NCI-H2171 treated with DMSO at 0.1 percent for 48 hours (cell line): ENCODE measurements around the gene ARHGAP31.
"Not testable (repeated sequence)": the region's sequence is repeated elsewhere in the genome, so short reads cannot be mapped to it uniquely, and the experiment has no call there.

ENCODE experiments used
- DNase-seq: peaks from one replicate; lab custom pipeline; 2025; lab: John Stamatoyannopoulos, UW

ARHGAP31 gene

GRCh38 chr3:119294696-119295671, 801 bp downstream of the ARHGAP31 start:
- peak; percentile 28 for DNase-seq

GRCh38 chr3:119295816-119296726, 1.9 kb downstream of the ARHGAP31 start:
- no peak for DNase-seq

GRCh38 chr3:119296727-119297122, 2.5 kb downstream of the ARHGAP31 start:
- DNase-seq: no peak

DNA sequence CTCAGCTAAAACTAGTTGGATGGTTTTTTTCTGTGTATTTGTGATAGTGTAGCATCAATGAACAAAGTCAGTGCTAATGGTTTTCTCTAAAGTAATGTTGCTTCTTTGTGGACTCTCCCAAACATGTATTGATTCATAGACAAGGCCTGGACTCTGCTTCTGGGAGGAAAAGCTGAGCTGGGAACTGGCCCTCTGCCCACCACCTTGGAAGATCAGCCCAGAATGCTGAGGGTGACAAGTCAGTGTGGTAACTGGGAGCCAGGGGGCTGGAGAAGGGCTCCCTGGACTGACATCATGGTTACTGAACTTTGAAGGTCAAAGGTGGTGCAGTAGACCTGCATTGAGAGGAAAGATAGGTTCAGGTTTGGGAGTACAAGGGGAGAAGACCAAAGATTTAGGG, 3.0 kb downstream of the ARHGAP31 start:
- DNase-seq: no peak

DNA sequence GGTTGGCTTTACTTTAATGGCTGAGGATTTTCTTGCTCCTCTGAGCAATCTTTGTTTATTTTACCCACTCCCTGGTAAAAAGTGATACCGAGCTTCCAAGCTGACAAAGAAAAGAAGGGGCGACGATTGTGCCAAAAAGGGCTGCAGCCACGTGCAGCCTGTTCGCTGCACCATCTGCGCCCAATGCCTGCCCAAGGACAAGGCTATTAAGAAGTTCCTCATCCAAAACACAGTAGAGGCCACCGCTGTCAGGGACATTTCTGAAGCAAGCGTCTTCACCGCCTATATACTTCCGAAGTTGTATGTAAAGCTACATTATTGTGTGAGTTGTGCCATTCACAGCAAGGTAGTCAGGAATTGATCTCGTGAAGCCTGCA, 4.4 kb downstream of the ARHGAP31 start:
- no peak for DNase-seq

DNA sequence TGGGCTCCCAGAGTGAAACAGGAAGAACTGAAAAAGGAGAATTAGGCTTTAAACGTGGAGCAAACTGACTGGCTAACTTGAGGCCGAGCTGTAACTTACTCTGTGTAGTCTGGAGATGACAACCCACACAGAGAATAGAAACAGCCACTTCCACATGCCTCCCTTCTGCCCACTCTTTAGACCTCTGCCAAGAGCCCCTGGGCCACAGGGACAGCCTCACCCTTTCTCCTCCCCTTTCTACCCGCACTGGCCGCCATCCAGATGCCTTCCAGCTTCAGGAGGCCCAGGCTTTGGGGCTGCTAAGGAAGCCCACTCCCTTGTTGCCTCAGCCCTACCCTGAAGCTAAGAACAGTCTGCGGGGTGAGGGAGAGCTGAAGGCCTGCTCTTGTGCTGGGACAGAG, 6.8 kb downstream of the ARHGAP31 start:
- no peak for DNase-seq

DNA sequence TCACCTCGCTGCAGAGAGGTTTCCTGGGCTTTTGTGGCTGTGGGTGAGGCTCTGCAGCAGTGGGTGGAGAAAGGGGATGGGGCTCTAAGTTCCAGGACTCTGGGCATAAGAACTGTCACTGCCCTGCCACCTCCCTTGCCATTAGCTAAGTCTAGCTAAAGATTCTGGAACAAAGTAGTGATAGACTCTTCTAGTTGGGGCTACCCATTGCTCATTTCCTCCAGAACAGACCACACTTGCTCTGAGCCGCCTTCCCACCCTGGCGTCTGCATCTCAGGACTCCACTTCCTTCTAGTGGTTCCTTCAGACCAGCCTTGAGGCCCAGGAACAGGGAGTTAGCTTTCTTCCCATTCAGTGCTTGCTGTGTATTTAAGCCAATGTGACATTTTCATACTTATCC, 7.5 kb downstream of the ARHGAP31 start:
- no peak for DNase-seq

- DNase-seq: no peak
Observed at GRCh38 chr3:119302697-119303551, 8.7 kb downstream of the ARHGAP31 start.

DNA sequence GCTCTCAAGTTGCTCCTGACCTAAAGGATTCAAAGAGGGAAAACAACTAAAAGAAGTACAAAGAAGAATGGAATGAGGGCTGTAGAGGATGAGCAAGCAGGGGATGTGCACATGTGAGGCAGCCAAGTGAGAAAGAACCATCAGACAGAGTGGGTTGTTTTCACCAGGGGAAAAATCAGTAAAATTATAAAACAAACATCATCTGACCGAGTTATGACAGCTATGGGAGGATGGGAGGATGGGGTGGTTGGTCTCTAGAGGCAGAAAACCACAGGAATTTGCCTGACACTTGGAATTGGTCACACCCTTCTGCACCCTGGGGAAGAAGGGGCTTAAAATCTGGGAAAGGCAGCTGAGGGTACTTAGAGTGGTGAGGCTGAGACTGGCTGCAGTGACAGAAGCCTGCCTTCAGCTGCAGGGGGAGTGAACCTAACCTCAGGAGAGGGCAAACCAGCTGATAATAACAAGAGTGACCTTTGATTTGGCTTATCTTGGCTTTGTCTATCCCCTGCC, 10.1 kb downstream of the ARHGAP31 start:
- no peak for DNase-seq

- no peak for DNase-seq
Observed at GRCh38 chr3:119305286-119305685, 11.1 kb downstream of the ARHGAP31 start.

- not testable (repeated sequence) for DNase-seq
Observed at GRCh38 chr3:119306378-119306777, 12.2 kb downstream of the ARHGAP31 start.

DNA sequence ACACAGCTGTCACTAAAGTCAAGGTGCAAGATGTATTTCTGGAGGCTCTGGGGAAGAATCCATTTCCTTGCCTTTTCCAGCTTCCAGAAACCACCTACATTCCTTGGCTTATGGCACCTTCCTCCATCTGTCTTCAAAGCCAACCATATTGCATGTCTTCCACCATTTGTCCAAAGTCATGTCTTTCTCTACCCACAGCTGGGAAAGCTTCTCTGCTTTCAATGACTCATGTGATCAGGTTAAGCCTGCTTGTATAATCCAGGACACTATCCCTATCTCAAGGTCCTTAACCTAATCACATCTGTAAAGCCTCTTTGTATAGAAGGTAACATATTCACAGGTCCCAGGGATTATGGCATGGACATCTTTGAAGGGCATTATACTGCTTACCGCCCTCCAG, 14.2 kb downstream of the ARHGAP31 start:
- DNase-seq: no peak

- DNase-seq: no peak
Observed at GRCh38 chr3:119309591-119309990, 15.4 kb downstream of the ARHGAP31 start.

- no peak for DNase-seq
Observed at GRCh38 chr3:119310071-119310470, 15.9 kb downstream of the ARHGAP31 start.

DNA sequence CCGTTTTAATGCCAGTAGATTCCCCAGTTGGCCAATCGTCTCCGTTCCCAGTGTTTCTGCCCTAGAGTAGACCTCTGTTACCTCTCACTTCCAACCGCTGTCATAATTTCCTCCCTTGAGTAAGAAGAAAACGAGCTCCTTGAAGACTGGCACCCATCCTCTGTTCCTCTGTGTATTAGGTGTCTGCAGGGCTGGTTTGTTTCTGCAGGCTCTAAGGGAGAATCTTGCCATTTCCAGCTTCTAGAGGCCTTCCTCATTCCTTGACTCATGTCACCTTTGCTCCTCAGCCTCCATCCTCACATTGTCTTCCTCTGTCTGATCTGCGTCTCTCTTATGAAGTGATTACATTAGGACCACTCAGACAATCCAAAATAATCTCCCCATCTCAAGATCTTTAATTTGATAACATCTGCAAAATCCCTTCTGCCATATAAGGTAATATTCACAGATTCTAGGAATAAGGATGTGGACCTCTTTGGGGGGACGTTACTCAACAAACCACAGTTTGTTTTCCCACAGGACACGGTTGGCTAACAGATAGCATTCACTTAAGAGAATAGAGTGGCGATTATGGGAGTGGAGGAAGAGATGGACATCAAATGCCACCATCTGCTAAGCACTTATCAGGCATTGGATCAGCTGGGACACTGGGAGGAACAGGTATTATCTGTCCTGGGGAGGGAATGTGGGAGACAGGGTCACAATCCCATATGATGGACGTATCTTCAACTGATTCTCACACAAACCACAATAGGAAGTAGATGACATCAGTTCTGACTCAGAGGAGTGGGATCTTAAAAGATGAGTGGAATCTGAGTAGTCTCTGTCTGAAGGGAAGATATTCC, 17.1 kb downstream of the ARHGAP31 start:
- DNase-seq: no peak

GRCh38 chr3:119313461-119313860, 19.3 kb downstream of the ARHGAP31 start:
- DNase-seq: no peak

- DNase-seq: peak; percentile 29
Observed at GRCh38 chr3:119314821-119315220, 20.6 kb downstream of the ARHGAP31 start.

DNA sequence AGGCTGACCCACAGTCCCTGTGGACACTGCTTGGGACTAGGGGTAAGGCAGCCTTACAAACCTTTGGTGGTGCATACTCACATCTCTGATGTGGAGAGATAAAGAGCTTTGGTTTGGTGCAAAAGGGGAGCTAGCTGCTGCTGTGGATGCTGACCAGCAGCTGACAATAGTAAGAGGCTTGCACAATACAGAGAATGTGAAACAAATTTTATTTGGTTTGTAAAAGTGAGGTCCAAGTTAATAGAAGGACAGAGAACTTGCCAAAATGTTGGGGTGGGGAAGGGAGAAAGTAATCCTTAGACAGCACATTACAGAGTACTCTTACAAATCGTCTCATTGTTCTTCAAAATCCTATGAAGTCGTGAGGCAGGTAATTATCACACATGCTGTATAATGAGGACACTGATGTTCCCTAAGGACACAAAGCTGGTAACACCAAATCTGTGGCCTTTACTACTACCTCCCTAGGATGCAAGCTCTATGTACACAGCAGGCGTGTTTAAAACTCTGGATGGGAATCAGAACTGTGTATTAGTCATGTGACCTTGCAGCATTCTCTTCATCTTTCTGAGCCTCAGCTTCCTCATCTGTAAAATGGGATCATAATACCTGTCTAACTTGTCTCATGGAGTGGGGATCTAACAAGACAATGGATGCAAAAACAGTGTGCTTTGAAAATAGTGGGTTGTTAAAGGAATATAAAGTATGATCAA, 21.6 kb downstream of the ARHGAP31 start:
- DNase-seq: no peak

- no peak for DNase-seq
Observed at GRCh38 chr3:119316313-119316670, 22.1 kb downstream of the ARHGAP31 start.

DNA sequence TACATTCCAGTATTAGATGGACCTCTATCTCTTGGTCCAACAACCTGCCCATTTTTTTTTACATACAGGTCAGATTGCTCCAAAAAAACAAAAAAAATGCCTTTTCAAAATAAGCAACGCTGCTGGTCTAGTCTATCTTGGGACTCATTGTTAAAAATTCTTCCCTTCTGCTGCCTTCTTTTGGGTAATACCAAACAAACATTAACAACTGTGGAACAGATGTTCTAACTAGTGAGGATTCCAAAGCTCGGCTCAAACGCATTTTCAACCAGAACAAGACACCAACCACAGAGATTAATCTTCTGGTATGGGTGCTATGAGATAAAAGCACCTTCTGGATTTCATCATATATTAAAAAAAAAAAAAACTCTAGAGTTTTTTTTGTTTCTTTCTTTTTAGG, 24.7 kb downstream of the ARHGAP31 start:
- peak; percentile 38 for DNase-seq
